ENCODE measurements around the gene AKT2.
A peak's percentile ranks its signal among the peaks of the same experiment; 100 is the strongest.

The AKT2 gene

GRCh38 chr19:40237791-40238190, 47.4 kb downstream of the AKT2 start:
- TF ChIP-seq CTCF (IDR thresholded peaks at IDR 0.05; ENCODE audit: low read depth, low read length), result no peak
- DNase-seq (ENCODE audit: extremely low read depth, low read depth), result no peak

GRCh38 chr19:40236366-40236765, 48.8 kb downstream of the AKT2 start:
- TF ChIP-seq CTCF (IDR thresholded peaks at IDR 0.05; ENCODE audit: low read depth, low read length), result no peak
- DNase-seq (ENCODE audit: extremely low read depth, low read depth), result no peak

- no peak for DNase-seq (ENCODE audit: extremely low read depth, low read depth)
- TF ChIP-seq CTCF (IDR thresholded peaks at IDR 0.05; ENCODE audit: low read depth, low read length), result no peak
Measured at GRCh38 chr19:40236026-40236355, 49.2 kb downstream of the AKT2 start.

- DNase-seq (ENCODE audit: extremely low read depth, low read depth), result no peak
Measured at GRCh38 chr19:40235238-40236025, 49.7 kb downstream of the AKT2 start.

GRCh38 chr19:40234429-40235237, 50.5 kb downstream of the AKT2 start:
- DNase-seq (ENCODE audit: extremely low read depth, low read depth), result no peak
- TF ChIP-seq CTCF (IDR thresholded peaks at IDR 0.05; ENCODE audit: low read depth, low read length), result no peak

More at GRCh38 chr19:40235238-40236025, 49.7 kb downstream of the AKT2 start:
- peak; percentile 10 for TF ChIP-seq CTCF (IDR thresholded peaks at IDR 0.05; ENCODE audit: low read depth, low read length)

- no peak for DNase-seq (ENCODE audit: extremely low read depth, low read depth)
- TF ChIP-seq CTCF (IDR thresholded peaks at IDR 0.05; ENCODE audit: low read depth, low read length), result no peak
Measured at GRCh38 chr19:40233811-40234389, 51.2 kb downstream of the AKT2 start.
